Erythroblast (primary cell): ENCODE results near the gene ZNF536.

Source experiments
- GATA1 ChIP-seq: IDR thresholded peaks from 2 replicates; pipeline ENCODE4 v1.6.1; 2011; ENCODE audit warnings: low read depth, mild to moderate bottlenecking, control low read depth, low read length, moderate library complexity
- POLR2A ChIP-seq: IDR thresholded peaks from 2 replicates; pipeline ENCODE4 v1.6.1; 2011; ENCODE audit warnings: mild to moderate bottlenecking, low read length

GRCh38 chr19:30420881-30421280 is 48.7 kb downstream of the ZNF536 start:
- TF ChIP-seq POLR2A (no peak), GATA1 (no peak)
